IgD-negative memory B cell (primary cell): Measurements from ENCODE around the gene FGFR3. TPM values are rescaled to one million over a fixed set of nuclear protein-coding genes. Genes with fewer than 3 reads are reported as not detected.
A peak's percentile ranks its signal among the peaks of the same experiment; 100 is the strongest.

ENCODE experiments used
- H3K27ac Mint-ChIP-seq, 3 donors: one replicate each; pipeline ENCODE4 v1.8.0; 2020 to 2022; ENCODE audit warnings: mild to moderate bottlenecking in 3 of 3, mixed read lengths in 3 of 3, moderate library complexity in 1 of 3
- H3K27me3 Mint-ChIP-seq: one replicate; pipeline ENCODE4 v1.8.0; 2021; ENCODE audit warnings: mixed read lengths
- H3K36me3 Mint-ChIP-seq: one replicate; pipeline ENCODE4 v1.8.0; 2020; ENCODE audit warnings: mild to moderate bottlenecking, mixed read lengths
- H3K4me1 Mint-ChIP-seq, 3 donors: one replicate each; pipeline ENCODE4 v1.8.0; 2020 to 2022; ENCODE audit warnings: mixed read lengths in 3 of 3, mild to moderate bottlenecking in 1 of 3
- H3K4me3 Mint-ChIP-seq, 4 donors: one replicate each; pipeline ENCODE4 v1.8.0; 2020 to 2022; ENCODE audit warnings: mild to moderate bottlenecking in 4 of 4, mixed read lengths in 4 of 4, moderate library complexity in 3 of 4
- H3K9me3 Mint-ChIP-seq, 3 donors: one replicate each; pipeline ENCODE4 v1.8.0; 2020 to 2021; ENCODE audit warnings: mixed read lengths in 3 of 3, mild to moderate bottlenecking in 1 of 3
- polyA plus RNA-seq: library from polyadenylated mRNA; unstranded; fragments of 300-500 nt; fragmentation: Illumina TruSeq; gene quantifications from one replicate; pipeline ENCODE4 v1.2.3, GENCODE V29; 2021

Gene FGFR3
- polyA plus RNA-seq, 1 donor from 2014 or later, result 0.45 TPM

DNA sequence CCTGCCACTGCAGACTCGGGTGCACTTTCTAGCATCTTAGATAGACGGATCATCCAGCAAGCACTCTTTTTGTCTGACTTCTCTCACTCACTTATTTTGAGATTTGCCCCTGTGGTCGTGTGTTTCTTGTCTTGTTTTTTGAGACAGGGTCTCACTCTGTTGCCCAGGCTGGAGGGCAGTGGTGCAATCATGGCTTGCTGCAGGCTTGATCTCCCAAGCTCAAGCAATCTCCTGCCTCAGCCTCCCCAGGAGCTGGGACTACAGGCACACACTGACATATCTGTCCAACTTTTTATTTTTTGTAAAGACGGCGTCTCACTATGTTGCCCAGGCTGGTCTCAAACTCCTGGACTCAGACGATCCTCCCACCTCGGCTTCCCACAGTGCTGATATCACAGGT lies 26.7 kb downstream of the FGFR3 start:
- H3K27ac Mint-ChIP-seq, result no peak overlapping the region
- no peak overlapping the region for H3K4me3 Mint-ChIP-seq
- no peaks in the 10 kb centered on the region for H3K9me3 Mint-ChIP-seq
- H3K27me3 Mint-ChIP-seq, result no peaks in the 10 kb centered on the region
- H3K36me3 Mint-ChIP-seq, result peaks cover 2% of the 10 kb centered on the region
- peaks cover 0 to 2% (median 0%) of the 10 kb centered on the region in 3 donors for H3K4me1 Mint-ChIP-seq

DNA sequence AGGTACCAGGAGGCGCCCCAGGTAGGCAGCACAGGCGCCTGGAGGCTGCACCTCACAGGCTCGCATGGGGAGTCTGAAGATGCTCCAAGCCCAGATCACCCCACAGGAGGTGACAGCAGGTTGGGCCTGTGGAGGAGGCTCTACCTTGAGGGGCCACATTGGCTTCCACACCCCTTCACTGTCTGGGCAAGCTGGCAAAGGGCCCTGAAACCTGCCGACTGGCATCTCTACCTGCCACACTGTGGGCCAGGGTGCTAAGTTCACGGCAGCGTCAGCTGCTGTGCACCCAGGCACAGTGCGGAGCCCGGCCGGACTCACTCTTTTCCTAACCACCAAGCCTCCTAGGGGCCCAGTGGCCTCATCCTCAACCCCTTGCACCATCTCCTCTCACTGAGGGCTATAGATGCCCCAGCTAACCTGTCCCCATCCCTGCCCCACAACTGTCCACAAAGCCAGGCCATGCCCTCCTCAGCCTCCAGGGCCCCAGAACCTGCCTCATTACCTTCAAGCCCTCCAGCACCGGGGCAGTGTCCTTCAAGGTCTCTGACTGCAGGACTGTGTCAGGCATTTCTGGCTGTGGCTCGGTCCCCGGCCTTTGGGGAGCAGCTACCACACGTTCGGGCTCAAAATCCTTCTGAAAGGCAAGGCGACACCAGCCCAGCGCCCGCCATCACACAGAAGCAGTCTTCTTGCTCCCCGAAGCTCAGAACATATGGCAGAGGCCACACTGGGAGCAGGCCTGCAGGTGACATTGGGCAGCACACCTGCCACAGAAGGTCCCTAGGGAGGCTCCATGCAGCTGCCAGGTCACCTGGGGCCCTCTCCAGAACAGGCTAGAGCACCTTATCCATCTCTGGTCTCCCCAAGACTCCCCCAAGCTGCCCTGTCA lies 28.8 kb downstream of the FGFR3 start:
- Mint-ChIP-seq H3K9me3 (no peaks in the 10 kb centered on the region), H3K27me3 (no peaks in the 10 kb centered on the region), H3K36me3 (no peaks in the 10 kb centered on the region), H3K4me1 (peaks cover 0 to 2% (median 0%) of the 10 kb centered on the region in 3 donors), H3K4me3 (no peak overlapping the region), H3K27ac (no peak overlapping the region)

DNA sequence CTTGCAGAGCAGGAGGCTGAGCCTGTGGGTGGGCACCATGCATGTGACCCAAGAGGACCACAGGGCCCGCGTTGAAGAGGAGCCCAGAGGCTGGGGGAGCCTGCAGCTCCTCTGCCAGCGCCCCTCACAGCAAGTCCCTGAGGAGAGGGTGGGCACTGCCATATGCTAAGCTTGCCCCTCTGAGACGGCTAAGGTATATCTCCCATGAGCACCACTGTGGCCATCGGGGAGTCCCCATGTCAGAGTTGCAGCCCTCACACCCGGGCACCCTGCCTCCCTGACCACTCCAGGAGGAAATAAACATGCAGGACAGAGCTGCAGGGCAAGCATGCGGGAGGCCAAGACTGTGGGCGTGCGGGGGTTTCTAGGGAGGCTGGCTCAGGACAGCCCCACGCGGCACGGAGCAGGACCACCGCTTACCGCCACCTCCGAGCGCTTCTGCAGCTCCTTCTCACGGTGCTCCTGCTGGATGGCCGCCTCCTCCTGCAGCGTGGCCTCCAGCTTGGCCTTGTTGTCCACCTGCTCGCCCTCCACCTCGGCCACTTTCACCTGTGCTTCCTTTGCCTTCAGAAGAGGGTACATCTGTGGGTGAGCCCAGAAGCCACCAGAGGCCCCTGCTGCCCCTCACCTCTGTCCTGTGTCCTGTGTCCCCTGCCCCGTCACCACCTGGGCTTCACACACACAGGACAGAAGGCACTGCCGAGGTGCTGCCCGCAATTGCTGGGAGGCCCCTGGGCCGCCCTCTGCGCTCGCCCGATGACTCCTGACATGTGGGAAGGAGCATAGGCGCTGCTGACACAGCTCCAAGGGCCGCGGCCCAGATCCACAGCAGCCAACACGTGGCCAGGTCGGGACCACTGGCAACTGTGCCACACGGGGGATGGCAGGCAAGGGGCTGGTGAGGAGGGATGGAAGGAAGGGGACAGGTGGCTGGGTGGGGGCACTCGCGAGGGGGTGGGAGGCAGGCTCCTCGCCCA lies 29.8 kb downstream of the FGFR3 start:
- Mint-ChIP-seq H3K4me3 (no peak overlapping the region), H3K27ac (no peak overlapping the region), H3K36me3 (no peaks in the 10 kb centered on the region), H3K4me1 (peaks cover 0 to 2% (median 0%) of the 10 kb centered on the region in 3 donors), H3K9me3 (no peaks in the 10 kb centered on the region), H3K27me3 (no peaks in the 10 kb centered on the region)

DNA sequence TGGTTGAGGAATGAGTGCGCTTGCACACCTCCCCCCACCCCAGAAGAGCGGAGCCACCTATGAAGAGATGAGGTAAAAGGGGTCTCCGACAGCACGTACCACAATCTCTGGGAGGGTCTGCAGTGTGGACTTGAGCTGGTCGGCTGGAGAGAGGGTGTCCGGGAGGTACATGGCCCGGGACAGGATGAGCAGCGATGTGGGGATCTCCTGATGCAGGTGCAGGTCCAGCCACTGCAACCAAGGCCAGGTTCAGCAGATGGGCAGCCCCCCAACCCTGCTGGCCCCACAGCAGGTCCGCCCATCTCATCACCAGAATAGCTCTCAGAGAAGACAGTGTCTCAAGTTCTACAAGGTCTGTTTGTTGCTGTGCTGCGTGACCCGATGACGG lies 30.4 kb downstream of the FGFR3 start:
- Mint-ChIP-seq H3K4me1 (peaks cover 0 to 2% (median 0%) of the 10 kb centered on the region in 3 donors), H3K4me3 (no peak overlapping the region), H3K36me3 (no peaks in the 10 kb centered on the region), H3K27ac (no peak overlapping the region), H3K9me3 (no peaks in the 10 kb centered on the region), H3K27me3 (no peaks in the 10 kb centered on the region)

DNA sequence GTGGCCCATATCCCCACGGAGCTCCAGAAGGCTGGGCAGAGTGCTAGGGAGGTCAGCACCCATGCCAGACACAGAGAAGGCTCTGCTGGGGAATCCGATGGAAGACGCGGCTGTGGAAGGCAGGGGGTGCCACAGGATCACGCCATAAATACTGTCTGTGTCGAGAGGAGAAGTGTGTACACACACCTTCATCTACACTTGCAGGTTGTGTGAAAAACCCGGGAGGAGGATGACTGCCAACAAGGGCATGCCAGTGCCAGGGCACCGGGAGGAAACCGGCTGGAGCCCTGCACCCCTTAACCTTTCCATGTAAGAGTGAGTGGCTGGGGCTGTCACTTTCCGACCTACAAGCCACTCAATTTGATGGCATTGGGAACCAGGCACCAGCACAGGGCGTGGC lies 31.7 kb downstream of the FGFR3 start:
- H3K36me3 Mint-ChIP-seq, result no peaks in the 10 kb centered on the region
- no peak overlapping the region for H3K4me3 Mint-ChIP-seq
- no peaks in the 10 kb centered on the region for H3K9me3 Mint-ChIP-seq
- H3K4me1 Mint-ChIP-seq, result peaks cover 1 to 2% (median 1%) of the 10 kb centered on the region in 3 donors
- H3K27me3 Mint-ChIP-seq, result no peaks in the 10 kb centered on the region
- H3K27ac Mint-ChIP-seq, result peak overlapping the region in 1 of 3 donors; percentile 45

DNA sequence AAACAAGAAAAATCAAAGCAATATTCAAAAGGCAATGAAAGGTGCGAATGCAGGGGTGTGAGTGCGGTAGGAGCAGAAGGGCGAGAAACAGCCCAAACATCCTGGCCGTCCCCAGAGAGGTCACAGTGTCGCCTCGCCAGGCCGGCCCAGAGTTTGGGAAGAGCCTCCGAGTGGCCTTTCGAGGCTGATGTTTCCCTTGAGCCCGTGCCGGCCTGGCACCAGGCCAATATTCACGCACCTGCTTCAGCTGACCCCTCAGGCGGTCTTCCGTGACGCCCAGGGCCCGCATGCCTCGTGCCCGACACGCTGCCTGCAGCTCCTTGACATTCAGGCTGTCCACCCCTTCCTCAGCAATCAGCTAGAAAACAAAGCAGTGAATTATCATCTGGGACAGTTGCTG lies 32.2 kb downstream of the FGFR3 start:
- H3K36me3 Mint-ChIP-seq, result no peaks in the 10 kb centered on the region
- H3K4me3 Mint-ChIP-seq, result no peak overlapping the region
- peaks cover 2 to 6% (median 2%) of the 10 kb centered on the region in 3 donors for H3K4me1 Mint-ChIP-seq
- H3K9me3 Mint-ChIP-seq, result no peaks in the 10 kb centered on the region
- H3K27me3 Mint-ChIP-seq, result no peaks in the 10 kb centered on the region
- peak overlapping the region in 1 of 3 donors; percentile 45 for H3K27ac Mint-ChIP-seq

DNA sequence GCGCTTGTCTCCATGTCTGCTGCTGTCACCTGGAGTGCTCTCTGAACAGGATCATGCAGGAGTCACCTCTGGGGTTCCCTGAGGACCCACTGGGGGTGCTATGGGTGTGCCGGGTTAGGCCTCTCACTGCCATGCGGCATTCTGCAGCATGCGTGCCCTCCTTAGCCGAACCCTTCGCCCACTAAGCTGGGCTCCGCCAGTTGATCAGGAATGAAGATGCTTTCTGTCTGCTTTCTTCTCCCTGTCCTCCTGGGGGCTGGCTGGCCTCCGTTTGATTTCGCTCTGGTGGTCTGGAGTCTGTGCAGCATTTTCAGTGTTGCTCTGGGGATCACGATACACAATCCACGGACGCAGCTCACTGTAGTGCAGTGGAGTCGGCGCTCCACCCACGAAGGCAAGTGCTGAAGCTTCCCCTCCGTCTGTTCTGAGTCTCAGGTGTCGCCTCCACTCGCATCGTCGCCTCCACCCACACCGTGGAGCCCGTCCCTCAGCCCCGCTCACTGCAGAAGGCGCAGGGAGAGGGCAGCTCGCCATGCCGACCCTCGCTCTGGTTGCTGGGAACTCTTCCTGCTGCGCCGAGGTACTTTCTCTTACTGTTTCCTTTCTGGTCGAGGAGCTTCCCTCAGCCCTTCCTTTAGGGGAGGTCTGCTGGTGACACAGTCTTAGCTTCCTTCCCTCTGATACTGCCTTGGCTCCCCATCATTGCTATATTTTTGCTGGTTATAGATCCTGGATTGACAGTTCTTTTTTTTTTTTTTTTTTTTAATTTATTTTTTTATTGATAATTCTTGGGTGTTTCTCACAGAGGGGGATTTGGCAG lies 33.6 kb downstream of the FGFR3 start:
- H3K4me1 Mint-ChIP-seq, result peaks cover 2 to 6% (median 3%) of the 10 kb centered on the region in 3 donors
- no peak overlapping the region for H3K27ac Mint-ChIP-seq
- H3K4me3 Mint-ChIP-seq, result peak overlapping the region in 1 of 4 donors; percentile 56
- H3K9me3 Mint-ChIP-seq, result no peaks in the 10 kb centered on the region
- H3K27me3 Mint-ChIP-seq, result no peaks in the 10 kb centered on the region
- H3K36me3 Mint-ChIP-seq, result peaks cover 2% of the 10 kb centered on the region

DNA sequence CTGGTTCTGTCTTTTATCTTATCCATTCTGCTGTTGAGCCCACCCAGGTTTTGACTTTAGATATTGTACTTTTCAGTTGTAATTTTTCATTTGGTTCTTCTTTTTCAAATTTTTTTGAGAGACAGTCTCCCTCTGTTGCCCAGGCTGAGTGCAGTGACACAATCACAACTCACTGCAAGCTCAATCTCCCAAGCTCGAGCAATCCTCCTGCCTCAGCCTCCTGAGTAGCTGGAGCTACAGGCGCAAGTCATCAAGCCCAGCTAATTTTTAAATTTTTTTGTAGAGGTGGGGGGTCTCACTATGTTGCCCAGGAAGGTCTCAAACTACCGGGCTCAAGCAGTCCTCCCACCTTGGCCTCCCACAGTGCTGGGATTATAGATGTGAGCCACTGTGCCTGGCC lies 37.1 kb downstream of the FGFR3 start:
- H3K27ac Mint-ChIP-seq, result no peak overlapping the region
- H3K27me3 Mint-ChIP-seq, result no peaks in the 10 kb centered on the region
- no peaks in the 10 kb centered on the region for H3K9me3 Mint-ChIP-seq
- H3K4me3 Mint-ChIP-seq, result no peak overlapping the region
- H3K4me1 Mint-ChIP-seq, result peaks cover 16 to 18% (median 16%) of the 10 kb centered on the region in 3 donors
- H3K36me3 Mint-ChIP-seq, result peaks cover 7% of the 10 kb centered on the region

DNA sequence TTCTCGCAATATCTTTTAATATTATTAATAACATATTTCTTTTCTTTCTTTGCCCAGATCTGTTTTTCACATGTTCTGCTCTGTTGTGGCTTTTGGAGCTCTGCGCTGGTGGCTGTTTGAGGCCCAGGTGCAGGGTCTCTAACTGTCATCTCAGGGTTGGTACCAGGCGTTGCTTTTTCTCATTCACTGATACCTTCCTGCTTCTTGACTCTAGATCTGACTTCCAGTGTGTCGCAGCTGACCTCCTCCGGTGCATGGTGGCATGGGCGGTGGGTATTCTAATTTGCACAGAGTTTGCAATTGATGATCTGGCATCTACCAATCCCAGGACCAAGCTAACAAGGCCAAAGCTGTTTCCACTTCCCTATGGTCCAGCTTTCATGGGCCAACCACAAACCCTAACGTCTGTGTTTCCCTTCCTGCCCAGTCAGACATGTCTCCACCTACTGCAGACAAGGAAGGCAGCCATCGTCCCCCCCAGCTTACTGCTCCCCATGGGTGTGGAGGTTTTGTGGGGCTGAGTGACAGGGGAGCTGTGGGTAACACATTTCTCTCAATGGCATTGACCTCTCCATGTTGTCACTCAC lies 37.6 kb downstream of the FGFR3 start:
- H3K9me3 Mint-ChIP-seq, result no peaks in the 10 kb centered on the region
- no peak overlapping the region for H3K4me3 Mint-ChIP-seq
- no peak overlapping the region for H3K27ac Mint-ChIP-seq
- peaks cover 7% of the 10 kb centered on the region for H3K36me3 Mint-ChIP-seq
- peaks cover 16 to 18% (median 16%) of the 10 kb centered on the region in 3 donors for H3K4me1 Mint-ChIP-seq
- H3K27me3 Mint-ChIP-seq, result no peaks in the 10 kb centered on the region

DNA sequence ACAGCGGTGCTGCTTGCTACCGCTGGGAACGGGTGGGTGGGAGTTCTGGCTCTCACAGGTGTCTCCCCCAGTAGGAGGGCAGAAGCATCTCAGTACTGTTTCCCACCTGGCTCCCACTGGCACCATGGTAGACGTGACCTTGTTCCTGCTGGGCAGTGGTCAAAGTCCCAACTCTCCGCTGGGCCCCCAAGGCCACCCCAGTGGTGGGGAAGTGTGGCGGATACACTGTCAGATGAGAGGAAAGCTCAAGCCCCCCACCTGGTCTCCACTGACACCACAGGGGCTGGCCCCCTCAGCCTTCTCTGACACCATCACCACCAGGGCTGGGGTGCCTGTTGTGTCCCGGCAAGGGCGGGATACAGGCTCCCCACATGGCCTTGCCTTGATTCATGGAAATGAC lies 38.2 kb downstream of the FGFR3 start:
- Mint-ChIP-seq H3K4me1 (peaks cover 16 to 18% (median 16%) of the 10 kb centered on the region in 3 donors), H3K27me3 (no peaks in the 10 kb centered on the region), H3K36me3 (peaks cover 7% of the 10 kb centered on the region), H3K27ac (peak overlapping the region in 1 of 3 donors; percentile 91), H3K9me3 (no peaks in the 10 kb centered on the region), H3K4me3 (no peak overlapping the region)

DNA sequence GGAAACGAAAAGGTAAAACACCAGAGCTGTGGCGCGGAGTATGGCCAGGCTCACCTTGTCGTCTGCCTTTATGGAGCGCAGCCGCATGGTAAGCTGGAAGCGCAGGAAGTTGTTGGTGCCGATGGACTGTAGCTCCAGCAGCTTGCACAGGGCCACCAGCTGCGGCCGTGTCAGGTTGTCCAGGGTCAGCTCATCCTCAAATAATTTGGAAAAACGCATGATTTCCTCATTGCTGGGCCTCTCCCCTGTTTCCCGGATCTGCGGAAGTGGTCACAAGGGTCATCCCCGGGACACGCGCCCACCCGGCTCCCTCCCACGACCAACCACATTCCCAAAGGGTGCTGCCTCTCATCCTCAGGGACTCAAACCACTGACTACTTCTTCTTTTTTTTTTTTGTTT lies 39.6 kb downstream of the FGFR3 start:
- H3K27ac Mint-ChIP-seq, result peak overlapping the region in 1 of 3 donors; percentile 91
- no peak overlapping the region for H3K4me3 Mint-ChIP-seq
- peaks cover 16 to 18% (median 16%) of the 10 kb centered on the region in 3 donors for H3K4me1 Mint-ChIP-seq
- H3K9me3 Mint-ChIP-seq, result no peaks in the 10 kb centered on the region
- peaks cover 7% of the 10 kb centered on the region for H3K36me3 Mint-ChIP-seq
- no peaks in the 10 kb centered on the region for H3K27me3 Mint-ChIP-seq

DNA sequence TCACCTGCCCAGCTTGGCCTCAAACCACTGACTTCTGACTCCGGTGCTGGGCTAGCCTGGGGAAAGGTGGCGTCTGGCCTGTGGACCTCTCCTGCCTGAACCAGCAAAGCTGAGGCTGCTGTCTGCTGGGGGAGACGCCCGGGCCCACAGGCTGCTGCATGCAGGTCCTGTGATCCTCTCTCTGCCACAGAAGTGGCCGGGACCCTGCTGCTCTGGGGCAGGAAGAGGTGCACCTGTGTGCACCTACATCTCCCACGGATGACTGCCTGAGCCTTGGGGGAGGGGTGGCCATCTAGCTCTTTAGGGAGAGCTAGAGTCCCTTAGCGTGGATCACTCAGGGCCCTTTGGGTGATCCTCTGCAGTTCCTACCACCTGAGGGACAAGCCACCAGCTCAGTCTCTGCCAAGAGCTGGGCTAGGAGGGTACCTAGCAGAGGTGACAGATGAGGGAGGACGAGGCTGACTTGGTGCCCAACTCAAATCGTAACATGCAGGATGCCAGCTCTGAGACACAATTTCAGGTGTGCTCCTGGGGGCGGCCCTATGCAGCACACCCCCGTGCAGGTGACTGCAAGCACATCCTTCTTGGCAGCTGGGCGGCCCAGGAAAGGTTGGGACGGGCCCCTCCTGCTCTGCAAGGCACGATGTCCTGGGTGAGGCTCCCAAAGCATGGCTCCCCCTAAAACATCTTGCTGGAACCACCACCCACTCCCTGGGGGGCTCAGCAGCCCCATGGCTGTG lies 40.4 kb downstream of the FGFR3 start:
- Mint-ChIP-seq H3K27me3 (no peaks in the 10 kb centered on the region), H3K4me1 (peaks cover 16 to 18% (median 16%) of the 10 kb centered on the region in 3 donors), H3K27ac (peak overlapping the region; percentile 84 to 89 (median 87)), H3K9me3 (no peaks in the 10 kb centered on the region), H3K4me3 (peak overlapping the region in 2 of 4 donors; percentile 32 to 80), H3K36me3 (peaks cover 7% of the 10 kb centered on the region)

DNA sequence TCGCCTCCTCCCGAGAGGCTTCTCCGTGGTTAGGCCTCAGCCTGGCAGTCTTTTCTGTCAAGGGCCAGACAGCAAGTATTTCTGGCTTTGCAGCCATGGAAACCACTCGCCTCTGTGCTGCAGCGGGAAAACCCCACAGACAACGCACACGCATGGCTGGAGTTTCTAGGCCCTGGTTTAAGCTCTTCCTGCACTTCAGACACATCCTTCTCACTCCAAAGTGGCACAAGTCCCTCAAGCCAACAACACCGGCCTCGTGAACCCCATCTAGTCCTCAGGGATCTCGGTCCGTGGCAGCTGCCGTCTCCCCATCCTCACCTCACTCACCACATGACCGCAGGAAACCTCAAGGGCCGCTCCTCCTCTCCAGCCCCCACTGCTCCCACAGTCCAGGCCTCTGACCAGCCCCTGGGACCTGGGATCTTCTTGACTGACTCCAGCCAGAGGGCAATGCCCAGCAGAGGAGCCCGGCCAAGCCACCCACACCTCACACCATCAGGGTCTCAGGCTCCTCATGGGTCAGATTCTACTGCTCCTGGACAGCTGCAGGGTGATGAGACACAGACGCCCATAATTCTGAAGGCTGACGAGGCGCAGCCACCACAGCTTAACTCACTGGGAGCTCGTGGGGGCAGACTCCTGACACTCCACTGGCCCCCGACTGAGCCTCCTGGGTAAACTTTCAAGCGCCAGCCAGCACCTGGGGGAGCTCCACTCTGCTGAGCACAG lies 41.1 kb downstream of the FGFR3 start:
- H3K27ac Mint-ChIP-seq, result peak overlapping the region; percentile 84 to 89 (median 87)
- no peaks in the 10 kb centered on the region for H3K9me3 Mint-ChIP-seq
- H3K27me3 Mint-ChIP-seq, result no peaks in the 10 kb centered on the region
- peaks cover 7% of the 10 kb centered on the region for H3K36me3 Mint-ChIP-seq
- H3K4me3 Mint-ChIP-seq, result peak overlapping the region in 2 of 4 donors; percentile 32 to 80
- peaks cover 16 to 18% (median 16%) of the 10 kb centered on the region in 3 donors for H3K4me1 Mint-ChIP-seq
